ENCODE results near the gene NEDD8.

GRCh38 chr14:24247422-24247821 is 15.3 kb upstream of the NEDD8 start:
- no peak for TF ChIP-seq CTCF (IDR thresholded peaks at IDR 0.05; ENCODE audit: insufficient read depth, low read length, poor library complexity, severe bottlenecking)
- TF ChIP-seq EZH2phosphoT487 (conservative IDR thresholded peaks at IDR 0.05; ENCODE audit: low read length), result no peak

Measured in SU-DHL-6 (cell line).